ENCODE results near the gene IL17B.

- TF ChIP-seq EZH2 (optimal IDR thresholded peaks at IDR 0.05; ENCODE audit: low read depth, low read length): no peak
- no peak for TF ChIP-seq EZH2phosphoT487 (IDR thresholded peaks at IDR 0.05; ENCODE audit: low read length)
- TF ChIP-seq CTCF (IDR thresholded peaks at IDR 0.05; ENCODE audit: low read length): no peak
These were observed 31.0 kb upstream of the IL17B start for GRCh38 chr5:149410071-149410470.
